GM12892 (cell line): Measurements from ENCODE around the gene NAIF1.

ENCODE experiments used
- DNase-seq: peaks from one replicate; pipeline ENCODE4 v3.0.0; 2011; ENCODE audit not compliant: insufficient read length
- FAIRE-seq: peaks from 2 replicates; lab custom pipeline; 2011; peaks lifted over from hg19 to GRCh38; lab: Jason Lieb, UNC
- POLR2A ChIP-seq: IDR thresholded peaks from 2 replicates; pipeline ENCODE4 v1.6.1; 2011; ENCODE audit warnings: low read depth, low read length, control low read depth
- POLR2AphosphoS5 ChIP-seq: IDR thresholded peaks from 2 replicates; pipeline ENCODE4 v1.6.1; 2011; ENCODE audit warnings: low read depth, low read length, control low read depth
- TAF1 ChIP-seq: IDR thresholded peaks from 2 replicates; pipeline ENCODE4 v1.6.1; 2011; ENCODE audit warnings: low read depth, mild to moderate bottlenecking, control low read depth, low read length, borderline replicate concordance

The NAIF1 gene

GRCh38 chr9:128099932-128100491 lies 32.9 kb upstream of the NAIF1 start:
- TF ChIP-seq TAF1 (no peak), POLR2AphosphoS5 (no peak)
- FAIRE-seq (no peak), DNase-seq (no peak)

- FAIRE-seq = no peak
- DNase-seq = no peak
- TF ChIP-seq POLR2AphosphoS5 (no peak), TAF1 (no peak), POLR2A (no peak)
Observed at GRCh38 chr9:128099231-128099931, 32.3 kb upstream of the NAIF1 start.

GRCh38 chr9:128098297-128099230 lies 31.4 kb upstream of the NAIF1 start:
- FAIRE-seq (no peak), DNase-seq (no peak)
- TF ChIP-seq POLR2AphosphoS5 = no peak
- no peak for TF ChIP-seq POLR2A
- TF ChIP-seq TAF1 = no peak

GRCh38 chr9:128097543-128098296 lies 30.6 kb upstream of the NAIF1 start:
- TF ChIP-seq POLR2AphosphoS5 (no peak), TAF1 (no peak), POLR2A (no peak)
- no peak for FAIRE-seq
- DNase-seq = no peak

- no peak for TF ChIP-seq POLR2AphosphoS5
- TF ChIP-seq POLR2A = no peak
- TF ChIP-seq TAF1 = no peak
- FAIRE-seq (no peak), DNase-seq (no peak)
Observed at GRCh38 chr9:128096616-128097536, 29.8 kb upstream of the NAIF1 start.

GRCh38 chr9:128094950-128095544 lies 27.9 kb upstream of the NAIF1 start:
- 0 out of 2 replicates have a peak, but pooled peaks have one; percentile 27 for TF ChIP-seq POLR2A
- TF ChIP-seq POLR2AphosphoS5 = no peak
- FAIRE-seq (no peak), DNase-seq (no peak)

- TF ChIP-seq TAF1 (no peak), POLR2A (no peak), POLR2AphosphoS5 (no peak)
- FAIRE-seq (peak; percentile 71), DNase-seq (peak; percentile 77)
Observed at GRCh38 chr9:128094166-128094949, 27.2 kb upstream of the NAIF1 start.

GRCh38 chr9:128093011-128093410 lies 25.9 kb upstream of the NAIF1 start:
- TF ChIP-seq TAF1 (no peak), POLR2A (no peak), POLR2AphosphoS5 (no peak)
- FAIRE-seq = no peak
- no peak for DNase-seq
